Muscle layer of colon (tissue), 2 donors: ENCODE data around the gene CTIF.

Experiments used
- H3K27ac ChIP-seq: one replicate; pipeline ENCODE4 v1.7.0; 2013; ENCODE audit warnings: low read depth, mild to moderate bottlenecking, low read length, moderate library complexity
- H3K27me3 ChIP-seq, 2 donors: one replicate each; pipeline ENCODE4 v1.7.0; 2013; ENCODE audit warnings: low read length in 2 of 2, mild to moderate bottlenecking in 2 of 2; ENCODE audit not compliant: insufficient read depth in 2 of 2, control insufficient read depth in 1 of 2
- H3K36me3 ChIP-seq: one replicate; pipeline ENCODE4 v1.7.0; 2013; ENCODE audit warnings: mild to moderate bottlenecking, low read length; ENCODE audit not compliant: insufficient read depth
- H3K4me1 ChIP-seq: one replicate; pipeline ENCODE4 v1.7.0; 2013; ENCODE audit warnings: mild to moderate bottlenecking, low read length; ENCODE audit not compliant: insufficient read depth
- H3K4me3 ChIP-seq, 2 donors: one replicate each; pipeline ENCODE4 v1.7.0; 2013; ENCODE audit warnings: low read length in 2 of 2, low read depth in 1 of 2, mild to moderate bottlenecking in 1 of 2, moderate library complexity in 1 of 2
- H3K9ac ChIP-seq: one replicate; pipeline ENCODE4 v1.7.0; 2013; ENCODE audit warnings: low read length
- H3K9me3 ChIP-seq: one replicate; pipeline ENCODE4 v1.7.0; 2013; ENCODE audit warnings: mild to moderate bottlenecking, low read length
- donor health status: abdominal sarcoma.
- donor health status: Adenocarcinoma of cecum.

CTIF gene

DNA sequence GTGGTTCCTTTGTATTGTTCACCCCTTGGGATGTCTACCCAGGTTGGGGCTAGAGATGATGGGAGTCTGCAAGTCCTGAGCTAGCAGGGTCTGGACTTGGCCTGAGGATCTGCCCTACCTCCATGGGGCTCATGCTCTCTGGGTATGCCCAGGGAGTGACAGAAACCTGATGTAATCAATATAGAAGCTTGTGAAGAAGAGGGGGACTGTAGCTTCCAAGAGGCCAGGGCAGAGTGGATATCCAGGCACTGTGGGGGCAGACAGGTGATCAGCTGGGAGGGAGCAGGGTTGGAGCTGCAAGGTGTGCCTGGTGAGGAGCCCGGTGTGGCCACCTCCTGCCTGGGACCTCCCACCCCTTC, 164.2 kb downstream of the CTIF start:
- H3K4me1 ChIP-seq, result no peaks in the 10 kb centered on the region
- H3K27ac ChIP-seq, result no peak overlapping the region
- no peak overlapping the region for H3K4me3 ChIP-seq
- no peaks in the 10 kb centered on the region for H3K27me3 ChIP-seq
- no peaks in the 10 kb centered on the region for H3K9me3 ChIP-seq
- H3K9ac ChIP-seq, result no peak overlapping the region
- no peaks in the 10 kb centered on the region for H3K36me3 ChIP-seq

- H3K27ac ChIP-seq, result no peak overlapping the region
- no peaks in the 10 kb centered on the region for H3K4me1 ChIP-seq
- no peak overlapping the region for H3K9ac ChIP-seq
- H3K9me3 ChIP-seq, result no peaks in the 10 kb centered on the region
- no peaks in the 10 kb centered on the region for H3K27me3 ChIP-seq
- no peaks in the 10 kb centered on the region for H3K36me3 ChIP-seq
- H3K4me3 ChIP-seq, result no peak overlapping the region
Observed at GRCh38 chr18:48703418-48703817, 164.6 kb downstream of the CTIF start.

- no peak overlapping the region for H3K4me3 ChIP-seq
- H3K9me3 ChIP-seq, result no peaks in the 10 kb centered on the region
- H3K36me3 ChIP-seq, result no peaks in the 10 kb centered on the region
- H3K4me1 ChIP-seq, result no peaks in the 10 kb centered on the region
- no peak overlapping the region for H3K27ac ChIP-seq
- no peaks in the 10 kb centered on the region for H3K27me3 ChIP-seq
- no peak overlapping the region for H3K9ac ChIP-seq
Observed at GRCh38 chr18:48705043-48705442, 166.2 kb downstream of the CTIF start.

DNA sequence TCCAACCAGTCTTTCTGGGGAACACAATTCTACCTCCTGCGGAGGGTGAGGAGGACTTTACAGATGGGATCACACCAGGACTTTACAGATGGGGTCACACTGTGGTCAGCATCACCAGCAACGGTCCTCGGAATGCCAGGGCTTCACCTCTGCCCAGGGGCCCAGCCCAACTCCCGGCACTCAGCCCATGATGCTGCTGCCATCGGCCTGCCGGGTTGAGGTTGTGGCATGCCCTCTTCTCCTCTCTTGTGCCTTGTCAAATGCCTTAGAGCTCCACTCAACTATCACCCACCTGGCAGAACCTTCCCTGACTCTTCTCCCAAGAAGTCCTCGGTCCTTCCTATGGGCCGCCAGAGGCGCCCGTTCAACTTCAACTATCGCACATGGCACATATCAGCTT, 166.7 kb downstream of the CTIF start:
- no peaks in the 10 kb centered on the region for H3K4me1 ChIP-seq
- H3K9me3 ChIP-seq, result no peaks in the 10 kb centered on the region
- no peaks in the 10 kb centered on the region for H3K36me3 ChIP-seq
- no peaks in the 10 kb centered on the region for H3K27me3 ChIP-seq
- no peak overlapping the region for H3K27ac ChIP-seq
- no peak overlapping the region for H3K4me3 ChIP-seq
- H3K9ac ChIP-seq, result no peak overlapping the region

DNA sequence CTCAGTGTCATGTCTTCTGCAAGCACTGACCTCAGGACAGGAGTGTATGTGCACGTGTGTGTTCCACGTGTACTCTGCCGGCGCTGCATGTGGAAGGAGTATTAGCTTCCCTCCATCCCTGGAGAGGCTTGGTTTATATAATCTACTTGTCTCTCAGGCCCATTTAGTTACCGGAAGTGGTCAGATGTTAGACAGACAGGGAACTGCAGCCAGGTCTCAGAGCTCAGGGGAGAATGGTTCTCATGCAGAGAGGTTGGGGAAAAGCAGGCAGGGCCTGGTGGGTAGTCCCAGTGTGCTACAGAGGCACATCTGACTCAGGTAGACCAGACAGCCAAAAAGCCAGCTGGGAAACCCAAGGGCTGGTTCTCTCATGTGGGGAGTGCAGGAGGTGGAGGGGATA, 167.9 kb downstream of the CTIF start:
- Histone ChIP-seq H3K9ac (no peak overlapping the region), H3K4me3 (no peak overlapping the region), H3K27me3 (no peaks in the 10 kb centered on the region), H3K9me3 (no peaks in the 10 kb centered on the region), H3K36me3 (no peaks in the 10 kb centered on the region), H3K4me1 (no peaks in the 10 kb centered on the region), H3K27ac (no peak overlapping the region)

DNA sequence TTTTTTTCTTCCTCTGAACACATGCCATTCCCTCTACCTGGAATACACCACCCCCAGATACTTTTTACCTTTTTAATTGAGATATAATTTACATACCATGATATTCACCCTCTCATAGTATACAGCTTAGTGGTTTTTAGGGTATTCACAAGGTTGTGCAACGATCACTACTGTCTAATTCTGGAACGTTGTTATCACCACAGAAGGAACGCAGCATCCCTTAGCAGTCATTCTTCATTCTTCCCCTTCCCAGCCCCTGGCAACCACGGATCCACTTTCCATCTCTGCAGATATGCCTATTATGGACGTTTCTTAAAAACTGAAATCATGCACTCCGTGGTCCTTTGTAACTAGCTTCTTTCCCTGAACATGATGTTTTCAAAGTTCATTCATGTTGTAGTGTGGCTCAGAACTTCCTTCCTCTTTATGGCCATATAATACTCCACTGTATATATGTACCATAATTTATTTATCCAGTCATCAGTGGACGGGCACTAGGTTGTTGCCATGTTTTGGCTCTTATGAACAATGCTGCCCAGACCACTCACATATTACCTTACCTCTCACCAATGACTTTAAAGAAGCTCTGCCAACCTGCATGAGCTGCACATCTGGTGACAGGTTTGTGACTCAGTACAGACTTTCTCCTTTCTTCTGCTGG, 168.9 kb downstream of the CTIF start:
- H3K4me3 ChIP-seq, result no peak overlapping the region
- no peaks in the 10 kb centered on the region for H3K36me3 ChIP-seq
- no peak overlapping the region for H3K9ac ChIP-seq
- H3K27ac ChIP-seq, result no peak overlapping the region
- no peaks in the 10 kb centered on the region for H3K9me3 ChIP-seq
- H3K27me3 ChIP-seq, result no peaks in the 10 kb centered on the region
- H3K4me1 ChIP-seq, result no peaks in the 10 kb centered on the region

DNA sequence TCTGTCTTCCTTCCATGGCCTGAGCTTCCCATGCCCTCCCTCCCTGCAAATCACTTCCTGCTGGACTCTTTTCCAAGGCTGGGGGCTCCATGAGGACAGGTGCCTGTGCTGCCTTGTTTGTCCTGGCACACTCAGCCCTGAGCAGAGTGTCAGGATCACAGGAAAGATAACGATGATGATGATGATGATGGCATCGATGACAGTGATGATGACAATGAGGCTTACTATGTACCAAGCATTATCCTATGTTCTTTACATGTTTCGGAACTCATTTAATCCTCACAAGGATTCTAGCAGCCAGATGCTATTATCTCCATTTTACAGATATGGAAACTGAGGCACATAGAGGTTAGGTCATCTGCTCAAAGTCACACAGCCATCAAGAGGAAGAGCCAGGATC, 170.0 kb downstream of the CTIF start:
- Histone ChIP-seq H3K27ac (no peak overlapping the region), H3K36me3 (no peaks in the 10 kb centered on the region), H3K4me1 (peaks cover 1% of the 10 kb centered on the region), H3K9me3 (no peaks in the 10 kb centered on the region), H3K4me3 (no peak overlapping the region), H3K27me3 (no peaks in the 10 kb centered on the region), H3K9ac (no peak overlapping the region)

- H3K4me1 ChIP-seq, result peaks cover 4% of the 10 kb centered on the region
- no peak overlapping the region for H3K4me3 ChIP-seq
- H3K36me3 ChIP-seq, result no peaks in the 10 kb centered on the region
- no peak overlapping the region for H3K27ac ChIP-seq
- H3K9me3 ChIP-seq, result no peaks in the 10 kb centered on the region
- no peaks in the 10 kb centered on the region for H3K27me3 ChIP-seq
- no peak overlapping the region for H3K9ac ChIP-seq
Observed at GRCh38 chr18:48709371-48710062, 170.7 kb downstream of the CTIF start.

DNA sequence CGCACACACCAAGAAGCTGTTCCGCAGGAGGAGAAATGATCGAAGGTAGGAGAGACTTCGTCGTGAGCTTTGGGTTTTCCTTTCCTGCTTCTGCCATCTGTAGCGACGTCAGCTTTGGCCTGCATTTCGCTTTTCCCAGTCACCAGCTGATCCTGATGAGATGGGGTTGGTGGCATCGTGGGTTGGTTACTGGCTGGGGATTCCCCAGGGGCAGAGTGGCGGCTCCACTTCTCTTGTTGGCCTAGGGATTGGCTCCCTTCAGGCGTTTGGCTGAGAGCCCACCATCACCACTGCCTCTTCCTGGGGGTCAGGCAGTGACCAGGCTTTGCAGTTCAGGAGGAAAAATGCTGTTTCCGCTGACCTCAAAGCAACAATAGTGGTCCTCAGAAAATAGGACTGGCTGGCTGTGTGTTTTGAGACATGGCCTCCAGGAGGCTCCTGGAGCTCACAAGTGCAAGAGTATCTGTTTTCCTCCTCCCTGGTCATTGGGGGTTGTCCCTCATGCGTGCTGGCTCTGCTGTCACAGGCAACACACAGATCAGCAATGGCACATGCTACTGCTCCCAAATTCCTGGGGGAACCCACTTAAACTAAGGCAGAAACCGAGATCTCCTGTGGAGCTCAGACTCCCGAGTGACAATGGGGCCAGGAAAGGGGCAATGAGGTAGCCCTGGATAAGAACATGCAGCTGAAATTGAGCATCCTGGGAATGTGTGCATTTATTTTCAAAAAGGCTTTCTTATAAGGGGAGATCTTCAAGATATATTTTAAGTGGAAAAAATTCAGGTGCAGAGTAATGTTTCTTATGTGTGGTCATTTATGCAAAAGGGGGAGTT, 173.0 kb downstream of the CTIF start:
- no peaks in the 10 kb centered on the region for H3K36me3 ChIP-seq
- H3K4me3 ChIP-seq, result no peak overlapping the region
- no peaks in the 10 kb centered on the region for H3K9me3 ChIP-seq
- no peaks in the 10 kb centered on the region for H3K27me3 ChIP-seq
- H3K4me1 ChIP-seq, result peaks cover 4% of the 10 kb centered on the region
- no peak overlapping the region for H3K27ac ChIP-seq
- no peak overlapping the region for H3K9ac ChIP-seq

- peaks cover 4% of the 10 kb centered on the region for H3K4me1 ChIP-seq
- H3K36me3 ChIP-seq, result no peaks in the 10 kb centered on the region
- H3K27me3 ChIP-seq, result no peaks in the 10 kb centered on the region
- H3K9ac ChIP-seq, result no peak overlapping the region
- no peak overlapping the region for H3K4me3 ChIP-seq
- H3K9me3 ChIP-seq, result no peaks in the 10 kb centered on the region
- no peak overlapping the region for H3K27ac ChIP-seq
Observed at GRCh38 chr18:48713309-48713708, 174.5 kb downstream of the CTIF start.

- Histone ChIP-seq H3K27ac (no peak overlapping the region), H3K36me3 (no peaks in the 10 kb centered on the region), H3K27me3 (no peaks in the 10 kb centered on the region), H3K9ac (no peak overlapping the region), H3K4me3 (no peak overlapping the region), H3K4me1 (peaks cover 4% of the 10 kb centered on the region), H3K9me3 (no peaks in the 10 kb centered on the region)
Observed at GRCh38 chr18:48714873-48715272, 176.0 kb downstream of the CTIF start.
